ENCODE data around the gene OR6C1. TPM values are rescaled to one million over a fixed set of nuclear protein-coding genes. Genes with fewer than 3 reads are reported as not detected.
"Not testable (repeated sequence)": the region's sequence is repeated elsewhere in the genome, so short reads cannot be mapped to it uniquely, and the experiment has no call there.

Gene OR6C1
- polyA plus RNA-seq (ENCODE audit: insufficient read length in 3 of 3) = not detected

- DNase-seq (ENCODE audit: low read depth in 3 of 3, low spot score in 2 of 3) = no peak
Measured at GRCh38 chr12:55314043-55314442, at the start of gene OR6C1. Gene OR6C1, plus strand, starts transcription at chr12:55314343. Its CDS starts 6,257 bp downstream, at chr12:55320600.

- DNase-seq (ENCODE audit: low read depth in 3 of 3, low spot score in 2 of 3) = no peak
Measured at GRCh38 chr12:55280991-55281390, 33.2 kb upstream of the OR6C1 start.

DNA sequence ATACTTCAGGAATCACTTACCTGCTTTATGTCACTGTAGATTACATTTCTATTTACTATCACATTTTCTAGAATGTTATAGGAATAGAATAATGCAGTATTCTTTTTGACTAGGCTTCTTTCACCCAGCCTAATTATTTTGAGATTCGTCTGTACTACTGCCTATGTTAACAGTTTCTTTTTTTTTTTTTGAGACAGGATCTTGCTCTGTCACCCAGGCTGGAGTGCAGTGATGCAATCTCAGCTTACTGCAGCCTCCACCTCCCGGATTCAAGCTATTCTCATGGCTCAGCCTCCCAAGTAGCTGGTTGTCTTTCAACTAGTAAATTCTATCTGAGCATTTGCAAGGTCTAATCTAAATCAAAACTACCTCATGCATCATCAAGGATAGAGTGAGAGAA is 24.1 kb upstream of the OR6C1 start:
- no peak for DNase-seq (ENCODE audit: low read depth in 3 of 3, low spot score in 2 of 3)

DNA sequence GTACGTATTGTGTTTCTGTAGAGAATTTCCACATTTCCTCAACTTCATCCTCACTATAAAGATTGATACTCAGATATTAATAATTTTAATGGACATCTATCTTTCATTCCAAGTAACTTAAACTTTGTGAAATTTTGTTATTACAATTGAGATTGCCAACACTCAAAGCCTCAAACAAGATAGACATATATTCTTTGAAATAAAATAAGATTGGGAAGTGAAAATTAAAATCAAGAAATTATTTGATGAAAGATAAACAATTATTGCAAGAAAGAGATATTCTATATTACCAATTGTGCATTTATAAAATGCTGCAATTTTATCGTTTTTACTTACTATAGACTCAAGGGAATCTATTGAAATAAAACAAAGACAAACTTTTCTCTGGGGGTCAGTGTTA is 17.7 kb upstream of the OR6C1 start, which contains the start of gene OR6C6:
Gene OR6C6, minus strand, starts transcription at position 101 of the 400 bp plus-strand sequence. CDS start 1,337 bp downstream, outside the sequence.
- no peak for DNase-seq (ENCODE audit: low read depth in 3 of 3, low spot score in 2 of 3)

DNA sequence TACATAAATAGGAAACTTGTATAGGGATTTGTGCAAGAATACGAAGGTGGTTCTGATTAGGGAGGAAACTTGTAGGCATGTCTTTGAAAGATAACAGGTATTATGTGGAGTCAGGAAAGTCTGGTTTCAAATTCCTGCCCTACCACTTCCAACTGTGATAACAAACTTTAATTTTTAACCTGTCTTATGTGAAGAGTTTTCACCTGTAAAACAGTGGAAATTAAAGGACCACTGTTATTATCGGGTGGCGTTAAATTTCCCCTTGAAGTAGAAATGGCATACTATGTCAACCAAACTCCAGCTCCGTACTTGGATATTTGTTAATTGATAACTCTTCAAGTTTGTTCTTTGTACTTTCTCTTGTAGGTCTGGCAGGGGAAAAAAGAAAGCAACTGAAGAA is 6.1 kb downstream of the OR6C1 start:
- DNase-seq (ENCODE audit: low read depth in 3 of 3, low spot score in 2 of 3) = no peak

GRCh38 chr12:55325801-55326200 is 11.7 kb downstream of the OR6C1 start:
- not testable (repeated sequence) for DNase-seq (ENCODE audit: low read depth in 3 of 3, low spot score in 2 of 3)

DNA sequence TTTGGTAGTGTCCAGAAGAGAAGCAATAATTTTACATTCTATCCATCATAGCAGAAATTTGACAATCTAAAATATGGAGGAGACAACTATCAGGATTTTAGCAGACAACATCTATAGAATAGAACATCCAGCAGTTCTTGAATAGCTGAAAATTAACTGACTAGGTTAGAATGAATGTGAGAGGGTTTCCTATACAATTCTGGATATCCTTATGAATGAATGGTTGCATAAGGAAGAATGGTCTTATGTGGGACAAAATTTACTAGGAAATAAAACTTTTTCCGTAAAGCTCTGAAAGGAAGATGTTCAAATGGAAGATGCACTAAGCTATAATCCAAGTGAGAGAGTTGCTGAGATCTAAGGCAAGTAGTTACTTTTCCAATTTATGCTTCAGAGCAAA is 16.3 kb downstream of the OR6C1 start, which contains the start of gene OR6C3:
Gene OR6C3, plus strand, starts transcription at position 301 of the 400 bp plus-strand sequence. CDS start 955 bp downstream, outside the sequence.
- DNase-seq (ENCODE audit: low read depth in 3 of 3, low spot score in 2 of 3) = no peak

DNA sequence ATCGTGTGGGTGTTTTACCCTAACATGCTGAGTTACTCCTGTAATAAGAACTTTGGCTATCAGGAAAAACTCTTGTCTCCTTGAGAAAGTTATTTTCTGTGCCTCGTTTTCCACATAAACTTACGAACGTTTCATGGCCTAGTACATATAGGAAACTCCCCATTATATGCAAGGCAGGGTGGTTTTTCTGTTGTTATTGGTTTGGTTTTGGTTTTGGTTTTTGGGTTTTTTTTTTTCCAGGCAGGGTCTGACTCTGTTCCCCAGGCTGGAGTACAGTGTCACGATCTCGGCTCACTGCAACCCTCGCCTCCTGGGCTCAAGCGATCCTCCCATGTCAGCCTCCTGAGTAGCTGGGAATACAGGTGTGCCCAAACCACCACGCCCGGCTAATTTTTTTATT is 21.9 kb downstream of the OR6C1 start:
- no peak for DNase-seq (ENCODE audit: low read depth in 3 of 3, low spot score in 2 of 3)

GRCh38 chr12:55355338-55355737 is 41.2 kb downstream of the OR6C1 start:
- DNase-seq (ENCODE audit: low read depth in 3 of 3, low spot score in 2 of 3) = not testable (repeated sequence)

DNA sequence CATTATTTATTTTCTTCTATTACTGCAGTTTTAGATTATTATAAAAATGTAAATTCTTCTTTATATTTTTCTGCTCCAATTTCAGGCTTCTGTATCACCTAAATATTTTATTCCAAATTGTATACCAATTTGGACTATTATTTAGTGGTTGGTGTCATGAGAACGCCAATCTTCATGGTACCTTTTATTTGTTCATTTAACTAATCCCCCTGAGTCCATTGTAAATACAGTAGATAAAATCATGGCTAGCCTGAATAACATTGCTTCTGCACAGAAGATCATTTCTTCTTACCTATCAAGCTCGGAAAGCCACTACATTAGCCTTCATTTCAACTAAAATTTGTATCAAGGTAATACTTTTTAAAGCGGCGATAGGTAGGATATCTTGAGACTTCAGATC is 48.5 kb downstream of the OR6C1 start, which contains the start of gene OR6C75:
Gene OR6C75, plus strand, starts transcription at position 301 of the 400 bp plus-strand sequence. CDS start 2,136 bp downstream, outside the sequence.
- no peak for DNase-seq (ENCODE audit: low read depth in 3 of 3, low spot score in 2 of 3)

- DNase-seq (ENCODE audit: low read depth in 3 of 3, low spot score in 2 of 3) = no peak
Measured at GRCh38 chr12:55365086-55365485, 50.9 kb downstream of the OR6C1 start.

Other genes starting within 250 kb of the OR6C1 start
- gene OR9K2, start 187.9 kb upstream of the OR6C1 start, polyA plus RNA-seq (ENCODE audit: insufficient read length in 3 of 3) = not detected
- not detected for gene OR10A7, start 93.3 kb upstream of the OR6C1 start, polyA plus RNA-seq (ENCODE audit: insufficient read length in 3 of 3)
- not detected for gene OR6C74, start 69.7 kb upstream of the OR6C1 start, polyA plus RNA-seq (ENCODE audit: insufficient read length in 3 of 3)
- not detected for gene OR6C6, start 17.8 kb upstream of the OR6C1 start, polyA plus RNA-seq (ENCODE audit: insufficient read length in 3 of 3)
- not detected for gene OR6C3, start 16.4 kb downstream of the OR6C1 start, polyA plus RNA-seq (ENCODE audit: insufficient read length in 3 of 3)
- gene OR6C75, start 48.6 kb downstream of the OR6C1 start, polyA plus RNA-seq (ENCODE audit: insufficient read length in 3 of 3) = not detected
- gene OR6C65, start 86.2 kb downstream of the OR6C1 start, polyA plus RNA-seq (ENCODE audit: insufficient read length in 3 of 3) = not detected
- not detected for gene OR6C76, start 111.9 kb downstream of the OR6C1 start, polyA plus RNA-seq (ENCODE audit: insufficient read length in 3 of 3)
- gene OR6C2, start 129.7 kb downstream of the OR6C1 start, polyA plus RNA-seq (ENCODE audit: insufficient read length in 3 of 3) = not detected
- gene OR6C70, start 155.8 kb downstream of the OR6C1 start, polyA plus RNA-seq (ENCODE audit: insufficient read length in 3 of 3) = not detected
- not detected for gene OR6C68, start 178.0 kb downstream of the OR6C1 start, polyA plus RNA-seq (ENCODE audit: insufficient read length in 3 of 3)
- not detected for gene OR6C4, start 235.3 kb downstream of the OR6C1 start, polyA plus RNA-seq (ENCODE audit: insufficient read length in 3 of 3)

Measured in right renal cortex interstitium (tissue), 3 donors.